WI38 (cell line): Measurements from ENCODE around the gene PTBP3.

Experiments used
- H3K4me3 ChIP-seq: 2 replicates; pipeline ENCODE4 v1.5.1; 2011; ENCODE audit warnings: low read depth, mild to moderate bottlenecking, control low read depth, low read length
- TF ChIP-seq, protein P1 (sequence below): IDR thresholded peaks from 2 replicates; pipeline ENCODE4 v1.5.1; 2012; ENCODE audit warnings: low read depth, mild to moderate bottlenecking, control low read depth, low read length

Gene PTBP3

DNA sequence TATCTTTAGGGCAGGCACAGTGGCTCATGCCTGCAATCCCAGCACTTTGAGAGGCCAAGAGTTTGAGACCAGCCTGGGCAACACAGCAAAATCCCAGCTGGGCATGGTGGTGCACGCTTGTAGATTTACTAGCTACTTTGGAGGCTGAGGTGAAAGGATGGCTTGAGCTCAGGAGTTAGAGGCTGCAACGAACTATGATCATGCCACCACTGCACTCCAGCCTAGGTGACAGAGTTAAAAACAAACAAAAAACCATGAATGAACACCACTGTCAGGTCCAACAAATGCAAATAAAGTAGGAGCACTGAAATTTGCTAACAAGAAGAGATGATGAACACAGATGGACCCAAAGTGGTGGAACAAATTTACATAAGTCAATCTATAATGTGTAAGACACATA is 4.9 kb downstream of the PTBP3 start:
- no peak overlapping the region for H3K4me3 ChIP-seq
- TF ChIP-seq, protein P1, sequence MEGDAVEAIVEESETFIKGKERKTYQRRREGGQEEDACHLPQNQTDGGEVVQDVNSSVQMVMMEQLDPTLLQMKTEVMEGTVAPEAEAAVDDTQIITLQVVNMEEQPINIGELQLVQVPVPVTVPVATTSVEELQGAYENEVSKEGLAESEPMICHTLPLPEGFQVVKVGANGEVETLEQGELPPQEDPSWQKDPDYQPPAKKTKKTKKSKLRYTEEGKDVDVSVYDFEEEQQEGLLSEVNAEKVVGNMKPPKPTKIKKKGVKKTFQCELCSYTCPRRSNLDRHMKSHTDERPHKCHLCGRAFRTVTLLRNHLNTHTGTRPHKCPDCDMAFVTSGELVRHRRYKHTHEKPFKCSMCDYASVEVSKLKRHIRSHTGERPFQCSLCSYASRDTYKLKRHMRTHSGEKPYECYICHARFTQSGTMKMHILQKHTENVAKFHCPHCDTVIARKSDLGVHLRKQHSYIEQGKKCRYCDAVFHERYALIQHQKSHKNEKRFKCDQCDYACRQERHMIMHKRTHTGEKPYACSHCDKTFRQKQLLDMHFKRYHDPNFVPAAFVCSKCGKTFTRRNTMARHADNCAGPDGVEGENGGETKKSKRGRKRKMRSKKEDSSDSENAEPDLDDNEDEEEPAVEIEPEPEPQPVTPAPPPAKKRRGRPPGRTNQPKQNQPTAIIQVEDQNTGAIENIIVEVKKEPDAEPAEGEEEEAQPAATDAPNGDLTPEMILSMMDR = no peak

- H3K4me3 ChIP-seq = no peak overlapping the region
- TF ChIP-seq, protein P1 = no peak
Measured at GRCh38 chr9:112327718-112328450, 5.5 kb downstream of the PTBP3 start.

DNA sequence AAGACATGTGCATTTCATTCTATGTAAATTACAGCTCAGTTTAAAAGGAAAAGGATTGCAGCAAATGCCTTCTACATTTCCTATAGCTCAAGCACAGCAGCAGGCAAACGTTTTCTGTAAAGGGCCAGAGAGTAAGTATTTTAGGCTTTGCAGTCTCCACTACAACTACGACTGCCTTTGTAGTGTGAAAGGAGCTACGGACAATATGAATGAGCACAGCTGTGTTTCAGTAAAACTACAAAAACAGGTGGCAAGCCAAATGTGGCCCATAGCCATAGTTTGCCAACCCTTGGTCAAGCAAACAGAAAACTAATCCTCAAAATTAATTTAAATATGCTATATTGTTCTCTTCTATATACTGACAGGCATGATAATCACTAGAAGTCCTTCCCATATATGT is 7.2 kb downstream of the PTBP3 start:
- TF ChIP-seq, protein P1 = no peak
- H3K4me3 ChIP-seq = no peak overlapping the region

DNA sequence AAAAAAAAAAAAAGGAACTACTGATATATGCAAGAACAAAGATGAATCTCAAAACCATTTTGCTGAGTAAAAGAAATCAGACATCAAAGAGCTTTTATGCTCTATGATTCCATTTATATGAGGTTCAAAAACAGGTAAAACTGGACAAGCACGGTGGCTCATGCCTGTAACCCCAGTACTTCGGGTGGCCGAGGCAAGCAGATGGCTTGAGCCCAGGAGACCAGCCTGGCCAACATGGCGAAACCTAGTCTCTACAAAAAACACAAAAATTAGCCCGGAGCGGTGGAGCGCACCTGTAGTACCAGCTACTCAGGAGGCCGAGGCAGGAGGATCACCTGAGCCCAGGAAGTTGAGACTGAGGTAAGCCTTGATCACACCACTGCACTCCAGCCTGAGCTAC is 7.8 kb downstream of the PTBP3 start:
- TF ChIP-seq, protein P1 = no peak
- H3K4me3 ChIP-seq = no peak overlapping the region

DNA sequence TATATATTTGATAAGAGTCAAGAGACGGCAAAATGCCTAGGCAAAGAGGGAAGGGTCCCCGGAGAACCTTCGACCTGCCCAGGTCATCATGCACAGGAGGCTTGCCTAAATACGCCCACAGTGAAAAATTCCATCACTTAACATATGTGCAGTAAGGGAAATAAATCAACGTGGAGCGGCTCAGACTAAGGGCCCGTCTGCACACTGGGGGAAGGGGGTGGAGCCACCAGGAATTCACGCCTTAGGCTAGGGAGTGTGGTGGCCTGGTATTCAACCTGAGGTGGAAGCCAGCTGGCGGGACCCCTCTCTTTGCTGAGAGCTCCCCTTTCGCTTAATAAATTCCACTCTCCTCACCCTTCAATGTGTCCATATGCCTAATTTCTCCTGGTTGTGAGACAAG is 8.3 kb downstream of the PTBP3 start:
- H3K4me3 ChIP-seq = no peak overlapping the region
- TF ChIP-seq, protein P1 = no peak

DNA sequence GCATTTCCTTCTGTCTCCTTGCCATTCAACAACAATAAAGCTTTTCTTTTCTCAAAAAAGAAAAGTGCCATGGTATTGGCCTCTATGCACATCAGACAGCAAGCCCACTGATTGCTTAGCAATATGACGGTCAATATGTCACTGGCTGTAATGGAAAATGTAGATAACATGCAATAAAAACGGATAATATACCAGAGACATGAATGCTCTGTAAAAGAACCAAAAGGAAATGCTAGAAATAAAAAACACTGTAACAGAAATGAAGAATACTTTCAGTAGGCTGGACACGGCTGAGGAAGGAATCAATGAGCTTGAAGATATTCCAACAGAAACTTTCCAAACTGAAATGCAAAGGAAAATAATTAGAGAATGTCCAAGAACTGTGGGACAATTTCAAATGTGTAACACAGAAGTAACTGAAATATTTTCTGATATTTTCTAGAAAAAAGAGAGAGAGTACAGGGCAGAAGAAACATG is 10.0 kb downstream of the PTBP3 start:
- TF ChIP-seq, protein P1 = no peak
- H3K4me3 ChIP-seq = no peak overlapping the region

DNA sequence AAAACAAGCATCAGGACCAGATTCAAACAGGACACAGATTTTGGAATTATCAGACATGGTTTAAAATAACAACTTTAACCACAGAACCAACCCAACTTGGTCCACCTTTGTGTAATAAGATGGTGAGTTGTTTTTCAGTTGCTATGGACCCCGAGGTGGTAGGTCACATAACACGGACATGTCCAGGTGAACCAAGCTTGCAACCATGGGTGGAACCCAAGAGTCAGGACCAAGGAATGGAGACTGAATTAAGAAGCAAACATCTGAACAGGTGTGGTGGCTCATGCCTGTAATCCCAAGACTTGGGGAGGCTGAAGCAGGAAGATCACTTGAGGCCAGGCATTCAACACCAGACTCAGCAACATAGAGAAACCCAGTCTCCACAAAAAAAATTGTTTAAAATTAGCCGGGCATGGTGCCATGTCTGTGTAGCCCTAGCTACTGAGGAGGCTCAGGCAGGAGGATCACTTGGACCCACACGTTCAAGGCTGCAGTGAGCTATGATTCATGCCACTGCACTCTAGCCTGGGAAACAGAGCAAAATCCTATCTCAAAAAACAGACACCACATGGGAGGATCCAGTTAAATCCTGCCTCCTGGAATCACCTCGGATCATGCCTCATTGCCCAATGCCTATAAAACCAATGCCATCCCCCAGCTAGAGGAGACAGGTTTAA is 10.6 kb downstream of the PTBP3 start:
- TF ChIP-seq, protein P1 = no peak
- H3K4me3 ChIP-seq = no peak overlapping the region
